Activated T-cell treated with anti-CD3 and anti-CD28 coated beads for 1 hour (primary cell): ENCODE results near the gene TEX55.
"Not testable (repeated sequence)": the region's sequence is repeated elsewhere in the genome, so short reads cannot be mapped to it uniquely, and the experiment has no call there.

ENCODE experiments used
- DNase-seq: peaks from one replicate; pipeline ENCODE4 v3.0.0-alpha.2; 2020; ENCODE audit warnings: low read depth

Gene TEX55

GRCh38 chr3:119145500-119146167, at the start of gene TEX55:
Gene TEX55, plus strand, starts transcription at chr3:119146165. Its CDS starts 25 bp downstream, at chr3:119146190.
- DNase-seq: no peak

DNA sequence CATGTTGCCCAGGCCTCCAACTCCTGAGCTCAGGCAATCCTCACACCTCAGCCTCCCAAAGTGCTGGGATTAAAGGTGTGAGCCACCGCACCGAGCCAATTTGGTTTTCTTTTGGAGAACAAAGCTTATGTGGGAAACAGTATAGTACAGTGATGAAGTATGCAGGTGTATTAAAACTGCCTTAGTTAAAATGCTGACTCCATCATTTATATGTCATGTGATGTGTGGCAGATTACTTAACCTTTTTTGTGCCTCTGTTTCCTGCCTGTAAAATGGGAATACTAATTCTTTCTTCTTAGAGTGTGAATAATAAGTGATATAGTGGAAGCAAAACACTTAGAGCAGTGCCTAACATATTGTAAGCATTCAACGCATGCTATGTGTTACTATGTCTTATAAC, 48.0 kb upstream of the TEX55 start:
- no peak for DNase-seq

GRCh38 chr3:119098619-119099222, 47.2 kb upstream of the TEX55 start:
- DNase-seq: no peak

DNA sequence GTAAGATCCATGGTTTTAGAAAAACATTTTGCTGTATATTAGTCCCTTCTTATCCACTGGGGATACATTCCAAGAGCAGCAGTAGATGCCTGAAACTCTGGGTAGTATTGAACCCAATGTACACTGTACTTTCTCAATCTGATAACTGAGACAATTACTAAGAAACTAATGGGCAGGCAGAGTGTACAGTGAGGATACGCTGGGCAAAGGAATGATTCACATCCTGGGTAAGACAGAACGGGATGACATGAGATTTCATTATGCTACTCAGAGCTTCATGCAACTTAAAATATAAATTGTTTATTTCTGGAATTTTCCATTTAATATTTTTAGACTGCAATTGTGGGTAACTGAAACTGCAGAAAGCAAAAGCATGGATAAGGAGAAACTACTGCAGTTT, 46.2 kb upstream of the TEX55 start:
- DNase-seq: no peak

- DNase-seq: no peak
These were observed 41.9 kb upstream of the TEX55 start for GRCh38 chr3:119104031-119104430.

DNA sequence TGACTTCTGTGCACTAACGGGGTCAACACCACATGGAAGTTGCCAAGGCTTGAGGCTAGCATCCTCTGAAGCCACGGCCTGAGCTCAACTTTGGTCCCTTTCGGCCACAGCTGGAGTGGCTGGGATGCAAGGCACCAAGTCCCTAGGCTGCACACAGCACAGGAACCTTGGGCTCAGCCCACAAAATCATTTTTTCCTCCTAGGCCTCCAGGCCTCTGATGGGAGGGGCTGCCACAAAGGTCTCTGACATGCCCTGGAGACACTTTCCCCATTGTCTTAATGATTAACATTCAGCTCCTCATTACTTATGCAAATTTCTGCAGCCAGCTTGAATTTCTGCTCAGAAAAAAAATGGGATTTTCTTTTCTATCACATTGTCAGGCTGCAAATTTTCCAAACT, 27.6 kb upstream of the TEX55 start:
- DNase-seq: not testable (repeated sequence)

DNA sequence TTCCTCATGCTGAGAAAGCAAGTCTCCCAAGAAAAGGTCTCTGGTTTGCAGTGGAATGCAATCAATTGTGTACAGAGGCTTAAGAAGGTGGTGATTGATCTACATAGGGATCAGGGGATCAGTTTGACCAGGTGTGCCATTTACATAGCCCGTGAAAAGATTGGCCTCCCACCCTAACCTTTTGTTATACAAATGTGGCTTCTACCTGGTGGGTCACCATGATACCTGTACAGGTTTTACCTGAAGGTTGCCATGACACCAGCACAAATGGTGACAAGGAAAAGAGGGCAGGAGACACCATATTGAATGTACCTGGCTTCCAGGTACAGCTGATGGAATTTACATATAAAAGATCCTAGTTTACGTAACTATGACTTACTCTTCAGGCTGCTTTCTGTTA, 25.5 kb upstream of the TEX55 start:
- DNase-seq: no peak

- DNase-seq: no peak
These were observed 23.6 kb upstream of the TEX55 start for GRCh38 chr3:119122350-119122749.

DNA sequence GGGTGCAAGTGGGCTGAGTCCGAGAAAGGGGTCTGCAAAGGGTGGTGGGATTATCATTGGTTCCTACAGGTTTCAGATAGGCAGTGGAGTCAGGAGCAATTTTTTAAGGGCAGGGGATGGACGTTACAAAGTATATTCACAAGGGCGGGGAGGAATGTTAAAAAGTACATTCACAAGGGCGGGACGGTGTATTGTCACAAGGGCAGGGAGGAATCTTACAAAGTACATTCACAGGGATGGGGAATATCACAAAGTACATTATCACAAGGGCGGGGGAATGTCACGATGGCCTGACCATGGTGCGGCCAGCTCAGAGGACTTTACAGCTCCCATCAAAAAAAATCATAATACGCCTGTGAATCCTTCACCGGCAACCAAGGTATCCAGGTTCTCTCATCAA, 20.6 kb upstream of the TEX55 start:
- no peak for DNase-seq

DNA sequence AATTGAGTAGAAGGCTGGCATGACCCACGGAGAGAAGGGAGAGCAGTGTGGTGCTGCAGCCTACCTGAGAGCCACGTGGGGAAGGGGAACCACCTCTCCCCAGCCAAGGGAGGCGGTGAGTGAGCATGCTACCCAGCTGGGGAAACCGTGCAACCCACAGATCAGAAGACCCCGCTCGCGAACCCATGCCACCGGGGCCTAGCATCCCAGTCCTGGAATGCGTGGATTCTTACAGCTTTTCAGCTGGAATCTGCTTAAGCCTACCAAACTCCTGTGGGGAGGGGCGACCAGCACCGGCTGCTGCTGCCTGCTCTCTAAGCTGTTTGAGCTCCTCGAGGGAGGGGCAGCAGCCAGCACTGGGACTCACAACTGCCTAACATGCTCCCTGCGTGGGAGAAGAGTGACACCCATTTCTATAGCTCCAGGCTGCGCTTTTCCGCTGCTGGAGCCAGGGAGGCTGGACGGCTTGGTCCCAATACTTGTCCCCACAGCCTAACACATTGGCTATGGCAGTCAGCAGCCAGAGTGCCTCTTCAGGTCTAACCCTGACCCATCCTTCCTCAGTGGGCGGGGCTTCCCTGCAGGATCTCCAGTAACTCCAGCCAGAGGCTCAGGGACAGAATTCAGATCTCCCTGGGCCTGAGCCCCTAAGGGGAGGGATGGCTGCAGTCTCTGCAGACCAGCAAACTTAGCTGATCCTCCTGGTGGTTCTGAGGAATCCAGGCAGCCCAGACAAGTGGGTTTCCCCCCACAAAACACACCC, 20.0 kb upstream of the TEX55 start:
- DNase-seq: no peak

DNA sequence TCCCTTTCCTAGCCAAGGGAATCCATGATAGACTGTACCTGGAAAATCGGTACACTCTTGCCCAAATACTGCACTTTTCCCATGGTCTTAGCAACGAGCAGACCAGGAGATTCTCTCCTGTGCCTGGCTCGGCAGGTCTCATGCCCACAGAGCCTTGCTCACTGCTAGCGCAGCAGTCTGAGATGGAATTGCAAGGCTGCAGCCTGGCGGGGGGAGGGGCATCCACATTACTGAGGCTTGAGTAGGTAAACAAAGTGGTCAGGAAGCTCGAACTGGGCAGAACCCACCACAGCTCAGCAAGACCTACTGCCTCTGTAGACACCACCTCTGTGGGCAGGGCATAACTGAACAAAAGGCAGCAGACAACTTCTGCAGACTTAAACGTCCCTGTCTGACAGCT, 15.7 kb upstream of the TEX55 start:
- DNase-seq: not testable (repeated sequence)

GRCh38 chr3:119132291-119132690, 13.7 kb upstream of the TEX55 start:
- DNase-seq: not testable (repeated sequence)

DNA sequence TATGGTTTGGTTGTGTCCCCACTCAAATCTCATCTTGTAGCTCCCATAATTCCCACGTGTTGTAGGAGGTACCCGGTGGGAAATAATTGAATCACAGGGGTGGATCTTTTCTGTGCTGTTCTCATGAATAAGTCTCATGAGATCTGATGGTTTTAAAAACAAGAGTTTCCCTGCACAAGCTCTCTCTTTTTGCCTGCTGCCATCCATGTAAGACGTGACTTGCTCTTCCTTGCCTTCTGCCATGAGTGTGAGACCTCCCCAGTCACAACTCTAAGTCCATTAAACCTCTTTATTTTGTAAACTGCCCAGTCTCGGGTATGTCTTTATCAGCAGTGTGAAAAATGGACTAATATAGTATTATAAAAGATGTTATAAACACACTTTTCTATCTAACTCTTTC, 6.6 kb upstream of the TEX55 start:
- DNase-seq: not testable (repeated sequence)

DNA sequence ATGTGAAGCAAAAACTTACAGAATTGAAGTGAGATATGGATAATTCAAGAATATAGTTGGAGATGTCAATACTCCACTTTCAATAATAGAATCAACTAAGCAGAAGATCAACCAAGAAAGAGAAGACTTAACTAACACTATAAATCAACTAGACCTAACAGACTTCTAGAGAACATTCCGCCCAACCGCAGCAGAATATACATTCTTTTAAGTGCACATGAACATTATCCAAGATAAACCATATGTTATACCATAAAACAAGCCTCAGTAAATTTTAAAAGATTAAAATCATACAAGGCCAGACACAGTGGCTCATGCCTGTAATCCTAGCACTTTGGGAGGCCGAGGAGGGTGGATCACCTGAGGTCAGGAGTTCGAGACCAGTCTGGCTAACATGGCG, 5.5 kb upstream of the TEX55 start:
- DNase-seq: no peak

DNA sequence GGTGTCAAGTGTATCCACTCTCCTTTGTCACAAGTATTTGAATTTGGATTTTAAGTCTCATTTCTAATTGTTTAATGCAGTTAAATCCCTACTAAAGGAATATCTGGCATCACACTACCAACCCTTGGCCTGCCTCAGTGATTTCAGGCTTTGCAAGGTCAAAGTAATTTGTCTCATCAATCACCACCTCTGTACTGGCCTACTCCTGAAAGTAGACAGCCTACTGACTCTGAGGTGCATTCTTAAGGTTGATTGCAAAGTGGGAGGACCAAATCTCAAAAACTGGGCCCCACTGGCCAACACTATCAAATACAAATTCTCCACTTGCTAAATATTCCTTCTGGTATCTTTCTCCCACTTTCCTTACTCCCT, 851 bp upstream of the TEX55 start:
- DNase-seq: no peak

GRCh38 chr3:119146578-119147375, 812 bp downstream of the TEX55 start:
- DNase-seq: no peak

GRCh38 chr3:119147494-119147893, 1.5 kb downstream of the TEX55 start:
- DNase-seq: no peak

DNA sequence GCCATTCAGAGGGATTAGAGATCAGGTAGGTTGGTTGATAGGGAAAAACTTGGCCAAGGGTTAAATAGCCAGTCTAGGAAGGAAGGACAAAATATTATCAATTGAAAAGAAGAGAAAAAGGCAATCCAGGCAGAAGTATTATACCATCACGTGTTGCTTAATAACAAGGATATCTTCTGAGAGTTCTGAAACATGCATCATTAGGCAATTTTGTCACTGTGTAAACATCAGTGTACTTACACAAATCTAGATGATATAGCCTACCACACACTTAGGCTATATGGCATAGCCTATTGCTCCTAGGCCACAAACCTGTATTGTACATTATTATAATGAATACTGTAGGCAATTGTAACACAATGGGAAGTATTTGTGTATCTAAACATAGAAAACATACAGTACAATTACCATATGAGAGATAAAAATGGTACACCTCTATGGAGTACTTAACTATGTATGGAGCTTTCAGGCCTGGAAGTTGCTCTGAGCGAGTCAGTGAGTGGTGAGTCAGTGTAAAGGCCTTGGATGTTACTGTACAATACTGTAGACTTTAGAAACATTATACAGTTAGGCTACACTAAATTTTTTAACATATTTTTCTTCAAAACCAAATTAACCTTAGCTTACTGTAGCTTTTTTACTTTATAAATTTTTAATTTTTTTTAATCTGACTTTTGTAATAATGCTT, 2.7 kb downstream of the TEX55 start:
- no peak for DNase-seq

GRCh38 chr3:119149484-119149883, 3.5 kb downstream of the TEX55 start:
- DNase-seq: no peak

- DNase-seq: no peak
These were observed 10.9 kb downstream of the TEX55 start for GRCh38 chr3:119156868-119157267.

GRCh38 chr3:119157971-119158370, 12.0 kb downstream of the TEX55 start:
- DNase-seq: no peak

DNA sequence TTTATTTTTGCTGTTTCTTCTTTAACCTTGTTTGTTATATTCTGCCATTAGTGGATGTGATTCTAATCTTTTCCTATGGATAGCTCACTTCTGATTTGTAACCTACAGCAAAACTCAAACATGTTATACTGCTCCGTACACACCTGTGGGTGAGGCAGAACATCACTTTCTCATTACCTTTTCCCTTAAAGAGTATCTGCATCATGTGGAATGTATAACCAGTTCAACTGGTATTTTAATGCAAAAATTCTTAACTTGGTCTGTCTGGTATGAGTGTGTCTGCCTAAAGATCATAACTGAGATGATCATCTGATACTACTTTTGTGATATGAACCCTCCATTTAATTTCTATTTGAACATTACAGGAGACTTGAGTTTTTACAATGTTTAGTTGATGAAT, 14.4 kb downstream of the TEX55 start:
- DNase-seq: no peak
